Hypothalamus (tissue), 51 donors: ENCODE results near the gene PTGDR.

Experiments
- DNase-seq, 51 donors: peaks; one replicate each; lab custom pipeline; 2025; lab: John Stamatoyannopoulos, UW

PTGDR gene

GRCh38 chr14:52307376-52307775, 39.9 kb downstream of the PTGDR start:
- DNase-seq, result no peak

- no peak for DNase-seq
Measured at GRCh38 chr14:52307905-52308304, 40.4 kb downstream of the PTGDR start.

- DNase-seq, result no peak
Measured at GRCh38 chr14:52310541-52310940, 43.0 kb downstream of the PTGDR start.

- DNase-seq, result no peak
Measured at GRCh38 chr14:52312931-52313355, 45.4 kb downstream of the PTGDR start.

- no peak for DNase-seq
Measured at GRCh38 chr14:52313462-52313861, 46.0 kb downstream of the PTGDR start.

GRCh38 chr14:52313903-52314594, 46.6 kb downstream of the PTGDR start, which contains the start of gene PTGER2:
Gene PTGER2, plus strand, starts transcription at chr14:52314312. Its CDS starts 237 bp downstream, at chr14:52314549.
- DNase-seq, result peak in 19 of 51 donors; percentile 1 to 44 (median 11)

- peak in 1 of 51 donors; percentile 17 for DNase-seq
Measured at GRCh38 chr14:52314595-52315354, 47.3 kb downstream of the PTGDR start.

- no peak for DNase-seq
Measured at GRCh38 chr14:52315355-52315718, 47.8 kb downstream of the PTGDR start.

- no peak for DNase-seq
Measured at GRCh38 chr14:52318062-52318461, 50.6 kb downstream of the PTGDR start.

GRCh38 chr14:52318826-52319645, 51.5 kb downstream of the PTGDR start:
- no peak for DNase-seq

GRCh38 chr14:52319919-52320318, 52.4 kb downstream of the PTGDR start:
- DNase-seq, result no peak

- DNase-seq, result no peak
Measured at GRCh38 chr14:52325126-52325525, 57.6 kb downstream of the PTGDR start.

GRCh38 chr14:52325630-52326029, 58.1 kb downstream of the PTGDR start:
- DNase-seq, result no peak
